Stimulated activated CD8-positive, alpha-beta memory T cell treated with anti-CD3 and anti-CD28 coated beads, Interleukin-12 subunit alpha, Interleukin-12 subunit beta, amount 100 ng/mL, for 24 hours (primary cell): ENCODE measurements around the gene SLAMF9.

ENCODE experiments used
- DNase-seq: peaks from one replicate; pipeline ENCODE4 v3.0.0-alpha.2; 2020; ENCODE audit errors: extremely low read depth

The SLAMF9 gene

DNA sequence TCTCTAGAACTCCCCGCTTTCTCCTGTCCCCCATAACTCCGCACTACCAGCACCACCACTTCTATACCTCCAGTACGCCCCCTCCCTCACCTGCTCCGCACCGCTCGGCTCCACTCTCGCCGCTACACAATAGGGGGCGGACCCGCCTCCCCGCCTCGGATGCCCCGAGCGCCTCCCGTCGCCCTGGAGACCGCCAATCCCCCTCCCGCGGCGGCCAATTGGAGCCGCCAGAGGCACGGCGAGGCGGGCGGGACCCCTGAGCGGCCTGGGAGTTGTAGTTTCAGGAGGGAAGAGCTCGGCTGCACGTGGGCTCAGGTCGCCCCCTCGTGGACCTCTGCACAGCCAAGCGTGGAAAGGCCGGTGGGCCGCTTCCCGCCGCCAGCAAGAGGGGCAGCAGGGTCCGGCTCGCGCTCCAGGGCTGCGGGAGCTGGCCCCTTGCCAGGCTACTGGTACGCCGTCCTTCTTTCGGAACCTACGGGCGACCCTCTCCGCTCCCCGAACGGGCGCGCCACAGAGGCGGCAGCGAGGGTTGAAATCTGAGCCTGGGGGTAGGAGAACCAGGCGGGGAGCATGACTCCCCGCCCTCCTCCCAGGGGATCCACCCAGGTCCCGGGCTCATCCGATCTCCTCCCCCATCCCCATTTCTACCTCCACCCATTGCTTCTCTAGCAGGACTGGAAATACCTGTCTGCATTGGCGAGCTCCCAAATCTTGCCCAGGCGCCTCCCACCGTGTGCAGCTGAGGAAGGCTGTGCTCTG is 8.4 kb downstream of the SLAMF9 start, which contains the start of gene IGSF9:
Gene IGSF9 (minus strand): TSS at position 131 of the 759 bp plus-strand sequence. CDS start 2,159 bp downstream, outside the sequence.
- DNase-seq: peak; percentile 65

DNA sequence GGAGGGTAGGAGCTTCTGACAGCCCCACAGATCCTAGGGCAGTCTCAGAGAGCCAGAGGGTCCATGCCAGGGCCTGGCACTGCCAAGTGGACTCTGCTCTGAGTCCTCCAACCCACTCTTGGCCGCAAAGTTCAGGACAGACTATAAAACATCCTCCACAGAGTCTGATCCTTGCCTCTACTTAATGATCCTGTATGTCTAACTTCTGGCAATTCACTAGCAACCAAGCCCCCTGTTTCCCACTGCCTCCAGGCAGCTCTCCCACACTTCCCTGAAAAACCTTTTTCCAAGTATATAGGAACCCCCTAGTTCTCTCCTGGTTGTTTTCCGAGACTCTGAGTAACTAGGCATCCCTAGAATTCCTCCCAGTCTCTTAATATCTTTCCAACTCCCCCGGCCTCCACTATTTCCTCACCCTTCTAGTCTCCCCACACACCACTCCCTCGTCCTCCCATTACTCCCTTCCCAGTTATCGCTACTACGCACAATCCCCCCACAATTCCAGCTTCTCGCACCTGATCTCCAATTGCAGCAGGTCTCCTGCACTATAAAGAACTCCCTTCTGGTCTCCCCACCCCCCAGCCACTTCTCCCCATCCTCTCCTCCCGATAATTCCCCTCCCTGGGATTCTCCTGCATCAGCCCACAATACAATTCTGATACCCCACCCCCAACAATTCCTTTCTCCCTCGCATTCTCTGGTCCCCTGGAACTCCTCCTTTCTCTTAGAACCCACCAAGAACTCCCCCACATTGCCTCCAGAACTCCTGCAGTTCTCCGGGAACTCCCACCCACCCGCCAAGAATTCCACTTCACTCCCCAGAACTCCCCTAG is 9.2 kb downstream of the SLAMF9 start:
- DNase-seq: no peak

GRCh38 chr1:159943908-159944622 is 10.0 kb downstream of the SLAMF9 start:
- no peak for DNase-seq

- no peak for DNase-seq
Measured at GRCh38 chr1:159943278-159943640, 10.8 kb downstream of the SLAMF9 start.

- no peak for DNase-seq
Measured at GRCh38 chr1:159942632-159943277, 11.3 kb downstream of the SLAMF9 start.

DNA sequence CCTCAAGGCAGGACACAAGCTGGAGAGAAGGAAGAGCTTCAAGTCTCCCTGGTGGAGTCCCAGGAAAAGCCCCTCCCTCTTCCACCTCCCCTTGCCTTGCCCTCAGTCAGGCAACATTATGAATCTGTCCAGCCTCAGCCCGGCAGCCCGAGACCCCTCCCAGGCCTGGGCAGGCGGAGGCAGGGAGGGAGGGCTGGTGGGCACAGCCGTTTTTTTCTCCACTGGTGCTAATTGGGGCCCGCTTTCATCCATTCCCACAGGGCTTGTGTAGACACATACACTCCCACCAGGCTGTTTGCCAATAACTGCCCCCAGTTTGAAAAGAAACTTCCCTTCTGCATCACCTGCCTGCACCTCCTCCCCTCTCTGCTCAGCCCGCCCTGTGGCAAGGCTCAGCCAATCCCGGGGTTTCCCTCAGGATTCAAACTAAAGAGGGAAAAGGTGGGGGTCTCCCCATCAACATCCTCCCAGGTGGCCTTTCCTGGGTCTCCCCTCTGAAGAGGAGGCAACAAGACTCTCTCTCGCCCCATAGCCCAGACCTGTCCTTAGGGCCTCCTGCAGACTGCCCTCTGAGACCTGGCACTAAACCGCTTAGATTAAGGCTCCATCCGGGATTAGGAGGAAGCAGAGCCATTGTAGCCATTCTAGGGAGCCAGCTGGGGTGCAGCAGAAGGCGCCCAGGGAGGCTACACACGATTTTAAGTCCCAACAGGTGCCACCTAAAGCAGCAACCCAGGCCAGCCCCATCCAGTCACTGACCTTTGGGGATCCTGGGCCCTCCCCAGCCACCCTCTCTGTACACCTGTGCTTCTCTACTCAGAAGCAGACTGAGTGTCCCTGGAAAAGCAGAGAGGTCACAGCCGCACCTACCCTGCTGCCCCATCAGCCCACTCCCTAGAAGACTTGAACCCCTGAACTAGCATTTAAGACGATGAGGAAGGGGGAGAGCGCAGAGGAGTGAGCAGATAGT is 12.2 kb downstream of the SLAMF9 start:
- DNase-seq: no peak

DNA sequence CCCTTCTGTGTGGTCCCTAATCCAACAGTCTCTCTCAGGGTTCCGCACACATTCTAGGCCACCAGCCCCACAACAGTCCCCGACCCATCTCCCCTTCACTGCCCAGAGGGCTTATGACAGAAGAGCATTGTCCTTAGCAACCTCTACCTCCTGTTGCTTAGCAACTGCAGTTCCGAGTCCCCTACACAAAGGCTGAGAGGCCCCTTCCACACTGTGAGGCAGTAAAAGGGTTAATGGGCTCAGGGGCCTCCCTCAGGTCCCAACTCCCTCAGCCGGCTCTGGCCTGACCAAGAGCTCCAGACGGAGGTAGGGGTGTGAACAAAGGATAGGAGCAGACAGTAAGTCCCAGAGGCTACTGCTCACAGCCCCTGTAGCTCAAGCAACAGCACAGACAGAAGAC is 12.9 kb downstream of the SLAMF9 start:
- no peak for DNase-seq

DNA sequence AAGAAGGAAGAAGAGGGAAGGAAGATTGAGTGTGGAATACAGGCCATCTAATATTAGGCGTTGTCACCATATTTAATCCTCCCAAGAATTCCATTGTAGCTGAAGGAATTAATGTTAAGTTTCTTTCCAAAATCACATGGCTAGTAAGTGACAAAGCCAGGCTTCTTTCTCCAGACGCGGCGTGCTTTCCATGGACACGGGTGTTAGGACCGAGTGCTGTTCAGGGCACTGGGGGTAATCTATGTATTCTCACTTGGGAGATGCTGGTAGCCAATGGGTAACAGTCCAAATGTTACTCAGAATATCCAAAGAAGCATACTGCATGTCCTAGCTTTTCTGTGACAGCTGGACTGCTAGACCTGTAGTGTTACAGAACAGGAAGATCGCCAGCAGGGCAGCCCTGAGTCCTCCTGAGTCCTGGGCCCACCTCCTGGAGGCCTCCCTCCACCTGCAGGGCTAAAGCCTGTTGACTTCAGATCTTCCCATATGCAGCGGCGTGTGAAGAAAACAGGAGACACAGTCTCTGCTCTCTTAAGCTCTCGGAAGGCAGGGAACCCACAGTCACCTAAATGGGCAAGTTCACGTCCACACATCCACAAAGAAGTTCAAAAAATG is 13.9 kb downstream of the SLAMF9 start:
- no peak for DNase-seq

- DNase-seq: no peak
Measured at GRCh38 chr1:159939678-159940002, 14.4 kb downstream of the SLAMF9 start.

DNA sequence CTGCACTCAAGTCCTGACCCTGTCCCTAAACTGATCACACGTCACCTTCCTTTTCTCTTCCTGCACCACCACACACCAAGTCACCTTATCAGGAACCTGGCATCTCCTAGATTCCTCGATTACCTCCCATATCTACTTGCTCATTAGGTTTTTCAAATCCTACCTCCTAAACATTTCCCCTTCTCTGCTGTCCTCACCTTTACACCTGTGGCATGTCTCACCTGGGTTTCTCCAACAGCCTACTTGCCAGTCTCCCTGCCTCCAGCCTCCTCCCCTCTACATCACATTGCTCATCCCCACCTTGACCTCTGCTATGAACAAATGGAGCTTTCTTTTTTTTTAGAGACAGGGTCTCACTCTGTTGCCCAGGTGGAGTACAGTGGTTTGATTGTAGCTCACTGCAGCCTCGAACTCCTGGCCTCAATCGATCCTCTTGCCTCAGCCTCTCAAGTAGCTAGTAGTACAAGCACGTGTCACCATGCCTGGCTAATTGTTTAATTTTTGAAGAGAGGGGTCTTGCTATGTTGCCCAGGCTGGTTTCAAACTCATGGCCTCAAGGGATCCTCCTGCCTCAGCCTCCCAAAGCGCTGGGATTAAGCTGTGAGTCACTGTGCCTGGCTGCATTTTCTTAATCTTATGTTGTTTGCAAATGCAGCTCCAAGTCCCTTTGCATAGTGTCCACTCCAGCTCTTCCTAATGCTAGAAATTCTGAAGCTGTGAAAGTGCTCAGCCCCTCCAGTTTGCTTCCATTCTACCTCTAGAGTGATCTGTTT is 14.9 kb downstream of the SLAMF9 start:
- DNase-seq: no peak

DNA sequence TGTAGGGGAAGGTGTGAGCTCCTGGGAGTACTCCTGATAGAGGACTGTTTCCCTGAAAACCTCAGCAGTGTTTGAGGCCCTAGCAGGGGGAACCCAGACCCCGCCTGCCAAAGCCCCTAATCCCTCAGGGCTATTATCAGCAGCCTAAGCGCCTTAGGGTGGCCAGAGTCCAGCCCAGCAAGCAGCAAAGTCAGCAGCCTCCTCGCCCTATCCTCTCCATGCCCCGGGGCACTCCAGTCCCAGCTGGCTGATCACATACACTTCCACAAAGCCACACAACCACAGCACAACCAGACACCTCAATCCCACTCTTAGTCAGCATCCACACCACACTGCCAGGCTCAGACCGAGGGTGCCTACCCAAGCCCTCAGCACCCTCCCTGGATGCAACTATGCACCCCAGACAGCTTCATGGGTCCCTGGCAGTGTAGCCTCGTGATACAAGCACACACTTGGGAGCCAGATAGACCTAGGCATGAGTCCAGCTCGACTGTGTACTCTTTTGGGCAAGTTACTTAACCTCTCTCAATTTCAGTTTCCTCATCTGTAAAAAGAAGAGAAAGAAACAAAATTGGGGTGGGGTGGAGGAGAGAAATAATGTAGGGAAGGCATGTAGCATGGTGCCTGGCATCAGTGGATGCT is 15.7 kb downstream of the SLAMF9 start:
- no peak for DNase-seq

- DNase-seq: no peak
Measured at GRCh38 chr1:159937054-159937750, 16.8 kb downstream of the SLAMF9 start.

- DNase-seq: peak; percentile 52
Measured at GRCh38 chr1:159936273-159936904, 17.6 kb downstream of the SLAMF9 start.

DNA sequence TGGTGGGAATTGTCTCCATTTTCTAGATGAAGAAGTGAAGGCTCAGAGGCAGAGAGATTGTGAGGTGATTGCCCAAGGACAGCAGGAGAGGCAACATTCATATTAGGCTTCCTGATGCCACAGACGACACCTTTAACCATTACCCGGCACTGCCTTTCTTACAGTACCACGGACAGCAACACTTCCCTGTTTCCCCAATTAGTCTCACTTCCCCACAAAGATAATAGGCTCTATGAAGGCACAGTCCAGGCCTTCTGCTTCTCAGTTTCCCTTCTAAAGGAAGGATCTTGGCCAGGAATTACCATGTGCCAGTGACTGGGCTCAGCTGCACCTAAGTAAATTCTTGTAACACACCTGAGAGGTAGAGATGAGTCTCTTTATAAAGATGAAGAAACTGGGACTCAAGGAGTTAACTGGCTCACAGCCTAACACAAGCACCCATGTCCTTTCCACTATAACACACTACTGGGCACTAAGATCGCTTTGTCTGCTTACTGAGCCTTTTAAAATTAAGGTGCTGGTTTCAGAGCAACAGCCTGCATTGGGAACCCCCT is 18.2 kb downstream of the SLAMF9 start:
- DNase-seq: no peak

DNA sequence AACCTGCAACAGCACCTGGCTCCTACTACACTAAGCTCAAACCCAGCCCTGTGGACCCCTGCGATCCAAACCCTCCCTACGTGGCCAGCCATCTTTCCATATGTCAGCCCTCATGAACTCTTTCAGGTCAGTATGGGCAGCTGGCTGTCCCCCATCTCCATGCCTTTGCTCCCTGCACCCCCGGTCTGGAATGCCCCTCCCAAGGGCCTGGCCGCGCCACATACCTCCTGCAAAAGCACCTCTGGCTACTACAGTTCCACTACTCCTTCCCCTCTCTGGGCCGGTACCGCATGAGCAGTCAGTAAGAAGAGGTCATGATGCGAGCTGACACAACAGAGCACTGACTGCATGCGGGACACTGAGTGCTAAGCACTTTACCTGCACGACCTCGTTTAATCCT is 18.7 kb downstream of the SLAMF9 start:
- no peak for DNase-seq

DNA sequence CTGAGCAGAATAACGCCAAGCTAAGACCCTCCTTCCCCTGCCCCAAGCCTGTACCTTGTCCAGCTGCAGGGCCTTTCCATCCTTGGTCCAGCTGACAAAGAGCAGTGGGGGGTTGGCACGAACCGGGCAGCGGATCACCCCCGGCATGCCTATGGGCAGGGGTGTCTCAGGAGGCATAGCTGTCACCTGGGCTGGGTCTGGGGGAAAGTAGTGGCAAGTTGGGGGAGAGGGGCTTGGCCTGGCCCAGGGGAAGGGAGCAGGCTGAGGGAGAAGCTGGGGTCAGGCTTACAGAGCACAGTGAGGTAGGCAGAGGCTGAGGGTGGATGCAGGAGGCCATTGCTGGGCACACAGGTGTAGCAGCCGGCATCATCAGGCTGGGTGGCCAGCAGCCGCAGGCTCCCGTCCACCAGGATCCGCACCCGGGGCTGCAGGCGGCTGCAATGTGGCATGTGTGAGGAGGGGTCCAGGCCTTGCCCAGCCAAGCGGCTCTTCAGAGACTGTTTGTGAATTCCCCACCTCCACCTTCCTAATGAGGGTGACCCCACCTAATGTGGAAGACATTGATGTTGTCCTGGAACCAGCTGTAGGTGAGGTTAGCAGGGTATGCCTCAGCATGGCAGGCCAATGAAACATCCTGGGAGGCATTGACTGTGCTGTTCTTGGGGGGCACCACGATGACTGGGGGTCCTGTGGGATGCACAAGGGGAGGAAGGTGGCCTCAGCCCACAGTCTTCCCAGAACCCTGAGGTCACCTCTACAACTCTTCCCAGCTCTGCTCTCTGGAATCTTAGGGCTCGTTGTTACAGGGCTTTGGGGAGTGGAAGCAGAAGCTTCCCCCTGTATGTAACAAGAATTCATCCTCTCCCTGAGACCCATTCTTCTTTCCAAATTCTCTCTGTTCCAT is 19.6 kb downstream of the SLAMF9 start:
- no peak for DNase-seq

DNA sequence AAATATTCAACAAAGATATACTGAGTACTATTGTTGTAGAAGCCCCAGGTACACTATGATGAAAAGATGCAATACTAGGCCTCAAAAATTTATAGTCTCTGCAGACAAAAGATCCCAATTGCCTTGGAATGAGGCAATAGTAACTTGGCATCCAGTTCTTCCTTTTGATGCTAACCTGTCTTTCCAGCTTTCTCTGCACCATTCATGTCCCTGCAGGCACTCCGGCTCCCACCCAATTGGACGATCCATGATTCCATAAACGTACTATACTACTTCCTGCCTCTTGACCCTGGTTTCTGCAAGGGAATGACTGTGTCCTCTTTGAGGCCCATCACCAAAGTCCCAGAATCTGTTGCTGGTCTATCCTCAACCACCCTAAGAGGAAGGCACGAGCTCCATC is 20.7 kb downstream of the SLAMF9 start:
- no peak for DNase-seq
